Measurements from ENCODE around the gene OR10J5. TPM values are rescaled to one million over a fixed set of nuclear protein-coding genes. Genes with fewer than 3 reads are reported as not detected.
"Not testable (repeated sequence)": the region's sequence is repeated elsewhere in the genome, so short reads cannot be mapped to it uniquely, and the experiment has no call there.

Gene OR10J5
- total and polyA plus RNA-seq, 2 of the 4 experiments (the other 2 are of a cell fraction), result not detected

- no peak for TF ChIP-seq RAD21 (IDR thresholded peaks at IDR 0.05; ENCODE audit: low read length)
- TF ChIP-seq CHD1 (IDR thresholded peaks at IDR 0.05; ENCODE audit: low read depth, low read length), result no peak
- TF ChIP-seq ELK1 (IDR thresholded peaks at IDR 0.05; ENCODE audit: borderline replicate concordance, low read depth, low read length), result no peak
- TF ChIP-seq FOS (IDR thresholded peaks at IDR 0.05; ENCODE audit: low read depth, low read length), result no peak
- TF ChIP-seq NFE2L2 (IDR thresholded peaks at IDR 0.05; ENCODE audit: low read depth, low read length), result no peak
- no peak for TF ChIP-seq USF2 (IDR thresholded peaks at IDR 0.05; ENCODE audit: low read depth, low read length)
- no peak for TF ChIP-seq POLR2A (IDR thresholded peaks at IDR 0.05; ENCODE audit: low read depth, low read length)
- TF ChIP-seq MAFK (IDR thresholded peaks at IDR 0.05; ENCODE audit: low read depth, low read length), result no peak
- TF ChIP-seq MAZ (IDR thresholded peaks at IDR 0.05; ENCODE audit: borderline replicate concordance, low read depth, low read length), result no peak
- Histone ChIP-seq H2BK120ac (ENCODE audit: low read depth, low read length) (no peak overlapping the region), H4K91ac (ENCODE audit: insufficient read depth, low read depth, low read length) (no peak overlapping the region), H3K14ac (replicated peaks; ENCODE audit: low read depth, low read length) (no peak overlapping the region), H3K27ac (ENCODE audit: insufficient read depth, low read length) (no peak overlapping the region), H3K4me1 (ENCODE audit: control insufficient read depth, insufficient read depth, low read length) (no peaks in the 10 kb centered on the region), H3K4me3 (ENCODE audit: insufficient read depth, low read depth, low read length) (no peak overlapping the region), H3K56ac (ENCODE audit: extremely low read depth, insufficient read depth, low read length) (no peak overlapping the region), H3K9ac (ENCODE audit: low read depth, low read length) (no peak overlapping the region), H4K8ac (ENCODE audit: low read depth in 2 of 2, low read length in 2 of 2) (no peak overlapping the region), H2BK15ac (ENCODE audit: low read depth, low read length) (no peak overlapping the region), H2AK5ac (ENCODE audit: low read depth, low read length) (no peak overlapping the region), H3K18ac (ENCODE audit: low read depth, low read length) (no peak overlapping the region), H3K9me1 (ENCODE audit: insufficient read depth, low read length) (no peaks in the 10 kb centered on the region), H3K36me3 (ENCODE audit: control insufficient read depth, insufficient read depth, low read length) (no peaks in the 10 kb centered on the region), H3K79me1 (ENCODE audit: low read depth in 1 of 2, low read length in 2 of 2) (no peaks in the 10 kb centered on the region), H4K20me1 (ENCODE audit: insufficient read depth, low read length) (no peaks in the 10 kb centered on the region), H3K27me3 (ENCODE audit: control insufficient read depth, insufficient read depth, low read length) (no peaks in the 10 kb centered on the region), H3K4me2 (ENCODE audit: low read depth, low read length) (no peak overlapping the region), H2BK5ac (ENCODE audit: low read depth, low read length, poor library complexity, severe bottlenecking) (no peak overlapping the region), H3K9me3 (ENCODE audit: control insufficient read depth, insufficient read depth, low read length) (peaks cover 7% of the 10 kb centered on the region; the same call in 1 of the 2 replicates), H4K5ac (ENCODE audit: low read depth, low read length) (no peak overlapping the region), H3K4ac (ENCODE audit: low read depth, low read length) (no peak overlapping the region), H3K23ac (ENCODE audit: low read depth, low read length) (no peak overlapping the region), H2BK20ac (ENCODE audit: low read depth, low read length) (no peak overlapping the region), H2AK9ac (replicated peaks; ENCODE audit: low read depth, low read length, poor library complexity) (no peak overlapping the region), H2AFZ (replicated peaks; ENCODE audit: low read length, poor library complexity) (no peak overlapping the region)
- DNase-seq, result no peak
- dilution Hi-C loops (cut with HindIII; ENCODE audit: low sequenced_read_pairs, unreplicated experiment), result no loop called here
- in situ Hi-C loops (cut with MboI; ENCODE audit: low sequenced_read_pairs), result no loop called here
- ChIA-PET POLR2A (ENCODE audit: unreplicated experiment) (no interaction called here), CTCF (no interaction called here)
- no TSS peak for BruUV-seq (replicated peaks)
- ATAC-seq (ENCODE audit: low read depth), result no peak
- intact Hi-C loops (cut with micrococcal nuclease), result no loop called here
These were observed 2.9 kb downstream of the OR10J5 start for GRCh38 chr1:159532922-159533321.

GRCh38 chr1:159524792-159525191 lies 11.0 kb downstream of the OR10J5 start:
- H2AK9ac ChIP-seq (replicated peaks; ENCODE audit: low read depth, low read length, poor library complexity); H3K9me3 ChIP-seq (ENCODE audit: control insufficient read depth, insufficient read depth, low read length); H3K4me3 ChIP-seq (ENCODE audit: insufficient read depth, low read depth, low read length); intact Hi-C loops (cut with micrococcal nuclease); in situ Hi-C loops (cut with MboI; ENCODE audit: low sequenced_read_pairs); H2BK120ac ChIP-seq (ENCODE audit: low read depth, low read length); H2BK15ac ChIP-seq (ENCODE audit: low read depth, low read length); H3K36me3 ChIP-seq (ENCODE audit: control insufficient read depth, insufficient read depth, low read length); H4K8ac ChIP-seq (ENCODE audit: low read depth in 2 of 2, low read length in 2 of 2); H4K5ac ChIP-seq (ENCODE audit: low read depth, low read length); H3K79me1 ChIP-seq (ENCODE audit: low read depth in 1 of 2, low read length in 2 of 2); H3K18ac ChIP-seq (ENCODE audit: low read depth, low read length); H3K4ac ChIP-seq (ENCODE audit: low read depth, low read length); H3K23ac ChIP-seq (ENCODE audit: low read depth, low read length); H2AFZ ChIP-seq (replicated peaks; ENCODE audit: low read length, poor library complexity); H3K4me2 ChIP-seq (ENCODE audit: low read depth, low read length); H3K4me1 ChIP-seq (ENCODE audit: control insufficient read depth, insufficient read depth, low read length); H3K9me1 ChIP-seq (ENCODE audit: insufficient read depth, low read length); H2BK5ac ChIP-seq (ENCODE audit: low read depth, low read length, poor library complexity, severe bottlenecking); H2AK5ac ChIP-seq (ENCODE audit: low read depth, low read length); H4K91ac ChIP-seq (ENCODE audit: insufficient read depth, low read depth, low read length); DNase-seq; H3K56ac ChIP-seq (ENCODE audit: extremely low read depth, insufficient read depth, low read length); H3K27ac ChIP-seq (ENCODE audit: insufficient read depth, low read length); POLR2A ChIA-PET (ENCODE audit: unreplicated experiment); H3K14ac ChIP-seq (replicated peaks; ENCODE audit: low read depth, low read length); H2BK20ac ChIP-seq (ENCODE audit: low read depth, low read length); dilution Hi-C loops (cut with HindIII; ENCODE audit: low sequenced_read_pairs, unreplicated experiment); H3K9ac ChIP-seq (ENCODE audit: low read depth, low read length); ATAC-seq (ENCODE audit: low read depth); H3K27me3 ChIP-seq (ENCODE audit: control insufficient read depth, insufficient read depth, low read length); BruUV-seq (replicated peaks); H4K20me1 ChIP-seq (ENCODE audit: insufficient read depth, low read length): not testable (repeated sequence)
- CTCF ChIA-PET, result interaction anchor here (0.6 kb wide), 1 partner anchor 13 kb away, joined by 5 read pairs; no protein-coding TSS in a partner anchor
- no CpG with 5 or more reads among the region's 2 CpGs for WGBS, 2 experiments (ENCODE audit: extremely low coverage in 2 of 2, insufficient read length in 1 of 2)

Measured in IMR-90 (cell line).